GM12872 (cell line): ENCODE data around the gene FOXD1.

Experiments used
- TF ChIP-seq, protein P1 (sequence below): IDR thresholded peaks from 3 replicates; pipeline ENCODE4 v1.5.1; 2011; ENCODE audit warnings: low read depth, mild to moderate bottlenecking, low read length, moderate library complexity; ENCODE audit not compliant: insufficient read depth

Gene FOXD1

DNA sequence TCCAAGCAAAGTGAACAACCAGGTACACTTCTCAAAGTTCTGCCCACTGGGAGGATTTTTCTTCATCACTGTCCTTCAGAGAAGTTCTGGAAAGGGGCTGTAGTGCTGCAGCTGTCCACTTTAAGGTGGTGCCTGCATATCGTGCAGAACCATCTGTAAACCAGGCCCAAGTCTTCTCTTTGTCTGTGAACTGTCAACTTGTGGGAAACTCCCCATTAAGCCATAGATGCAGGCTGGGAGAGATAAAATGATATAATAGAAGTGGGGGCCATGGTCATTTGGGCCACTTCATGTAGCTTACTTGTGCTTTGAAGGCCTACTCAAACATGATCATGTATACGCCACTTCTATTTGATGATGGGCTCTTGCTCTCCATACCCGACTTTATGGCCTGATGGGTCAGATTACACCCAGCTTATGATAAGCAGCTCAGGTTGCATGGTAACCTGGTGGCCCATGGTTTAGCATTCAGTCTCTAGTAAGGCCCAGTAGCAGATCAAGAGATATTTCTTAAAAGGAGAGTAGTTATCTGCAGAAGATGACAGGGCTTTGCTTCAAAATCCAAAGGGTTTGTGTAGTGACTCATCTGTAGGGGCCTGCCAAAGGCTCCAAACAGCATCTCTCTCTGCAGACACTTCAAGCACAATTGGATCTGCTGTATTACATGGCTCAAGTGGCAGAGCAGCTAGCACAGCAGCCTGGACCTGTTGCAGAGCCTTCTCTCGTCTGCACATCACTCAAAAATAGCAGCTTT is 34.0 kb upstream of the FOXD1 start:
- TF ChIP-seq, protein P1, sequence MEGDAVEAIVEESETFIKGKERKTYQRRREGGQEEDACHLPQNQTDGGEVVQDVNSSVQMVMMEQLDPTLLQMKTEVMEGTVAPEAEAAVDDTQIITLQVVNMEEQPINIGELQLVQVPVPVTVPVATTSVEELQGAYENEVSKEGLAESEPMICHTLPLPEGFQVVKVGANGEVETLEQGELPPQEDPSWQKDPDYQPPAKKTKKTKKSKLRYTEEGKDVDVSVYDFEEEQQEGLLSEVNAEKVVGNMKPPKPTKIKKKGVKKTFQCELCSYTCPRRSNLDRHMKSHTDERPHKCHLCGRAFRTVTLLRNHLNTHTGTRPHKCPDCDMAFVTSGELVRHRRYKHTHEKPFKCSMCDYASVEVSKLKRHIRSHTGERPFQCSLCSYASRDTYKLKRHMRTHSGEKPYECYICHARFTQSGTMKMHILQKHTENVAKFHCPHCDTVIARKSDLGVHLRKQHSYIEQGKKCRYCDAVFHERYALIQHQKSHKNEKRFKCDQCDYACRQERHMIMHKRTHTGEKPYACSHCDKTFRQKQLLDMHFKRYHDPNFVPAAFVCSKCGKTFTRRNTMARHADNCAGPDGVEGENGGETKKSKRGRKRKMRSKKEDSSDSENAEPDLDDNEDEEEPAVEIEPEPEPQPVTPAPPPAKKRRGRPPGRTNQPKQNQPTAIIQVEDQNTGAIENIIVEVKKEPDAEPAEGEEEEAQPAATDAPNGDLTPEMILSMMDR = no peak

DNA sequence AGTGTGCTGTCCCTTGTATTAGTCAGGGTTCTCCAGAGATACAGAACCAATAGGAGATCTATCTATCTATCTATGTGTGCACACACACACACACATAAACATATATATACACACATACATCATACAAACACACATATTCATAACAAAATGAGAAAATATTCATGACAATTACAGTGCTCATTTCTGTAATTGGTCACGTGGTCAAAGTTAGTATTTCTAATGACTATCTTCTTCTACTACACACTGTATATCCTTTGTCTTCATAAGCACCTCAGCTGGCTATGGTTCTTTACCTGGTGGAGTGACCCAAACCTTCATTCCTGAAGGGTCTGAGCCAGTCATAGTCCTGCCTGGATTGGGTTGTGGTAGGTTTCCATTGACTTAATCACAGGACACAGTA is 31.9 kb upstream of the FOXD1 start:
- TF ChIP-seq, protein P1 = no peak

DNA sequence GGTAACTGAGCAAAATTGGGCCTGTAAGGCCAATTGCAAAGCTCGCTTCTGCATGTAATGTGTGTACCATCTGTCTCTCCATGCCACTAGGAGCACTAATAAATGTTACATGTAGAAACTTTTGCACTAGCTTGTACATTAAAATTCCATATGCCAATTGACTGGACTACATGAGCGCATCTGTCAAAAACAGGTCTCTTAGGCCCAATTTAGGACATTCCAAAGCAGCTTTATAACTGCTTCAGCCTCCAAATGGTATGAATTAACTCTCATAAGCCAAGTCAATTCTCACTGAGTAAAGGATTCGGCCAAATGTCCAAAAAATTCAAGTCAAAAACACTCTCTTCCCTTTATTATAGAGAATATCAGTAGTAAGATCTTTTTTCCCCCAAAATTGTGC is 23.5 kb upstream of the FOXD1 start:
- TF ChIP-seq, protein P1 = no peak

DNA sequence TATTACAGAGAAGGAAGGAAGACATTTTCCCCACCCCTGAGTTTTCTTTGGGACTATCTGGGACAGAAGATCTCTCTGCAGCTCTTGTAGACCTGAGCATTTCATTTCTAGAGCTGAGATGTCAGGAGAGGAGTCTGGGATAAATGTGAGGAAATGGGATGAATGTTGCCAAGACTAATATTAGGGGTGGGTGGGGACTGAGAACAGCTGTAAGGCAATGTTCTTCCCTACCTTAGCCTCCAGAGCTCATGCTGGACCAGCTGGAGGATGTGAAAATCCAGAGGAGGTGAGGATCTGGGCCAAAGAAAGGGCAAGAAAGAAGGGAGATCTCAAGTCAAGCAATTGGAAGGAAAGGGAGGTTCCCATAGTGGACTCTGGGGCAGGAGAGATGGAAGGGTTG is 23.1 kb upstream of the FOXD1 start:
- TF ChIP-seq, protein P1 = no peak

GRCh38 chr5:73469878-73470277 is 21.3 kb upstream of the FOXD1 start:
- TF ChIP-seq, protein P1 = no peak

GRCh38 chr5:73464016-73464745 is 15.6 kb upstream of the FOXD1 start:
- TF ChIP-seq, protein P1 = no peak

GRCh38 chr5:73460133-73460532 is 11.6 kb upstream of the FOXD1 start:
- TF ChIP-seq, protein P1 = no peak
